Vagina (tissue), 2 donors: Measurements from ENCODE around the gene ELMO1. TPM values are rescaled to one million over a fixed set of nuclear protein-coding genes. Genes with fewer than 3 reads are reported as not detected.

Experiments
- DNase-seq, 2 donors: peaks; one replicate each; pipeline ENCODE4 v3.0.0-alpha.2; 2017; ENCODE audit errors: extremely low spot score in 2 of 2
- H3K27ac ChIP-seq: fragments of 200-600 bp; sonication (generic); one replicate; pipeline ENCODE4 v1.5.1; 2019
- H3K27me3 ChIP-seq: fragments of 200-600 bp; sonication (generic); one replicate; pipeline ENCODE4 v1.5.1; 2019
- H3K36me3 ChIP-seq, 2 donors: fragments of 200-600 bp; sonication (generic); one replicate each; pipeline ENCODE4 v1.5.1; 2017 to 2019
- H3K4me1 ChIP-seq: fragments of 200-600 bp; sonication (generic); one replicate; pipeline ENCODE4 v1.5.1; 2019
- H3K4me3 ChIP-seq, 2 donors: fragments of 200-600 bp; sonication (generic); 1 replicate in 1 of 2; 2 replicates in 1 of 2; pipeline ENCODE4 v1.5.1; 2016 to 2019
- H3K9me3 ChIP-seq: fragments of 200-600 bp; sonication (generic); one replicate; pipeline ENCODE4 v1.5.1; 2019
- CTCF ChIP-seq, 3 experiments: fragments of 450-650 bp in 2 of 3; fragments of 200-600 bp in 1 of 3; sonication (generic) in 1 of 3; IDR thresholded peaks; one replicate each; pipeline ENCODE4 v1.5.1; 2017 to 2019; ENCODE audit warnings: antibody characterized with exemption in 3 of 3, mild to moderate bottlenecking in 2 of 3, moderate library complexity in 2 of 3
- POLR2A ChIP-seq, 2 donors: fragments of 450-650 bp; IDR thresholded peaks; one replicate each; pipeline ENCODE4 v1.6.1; 2017; ENCODE audit warnings: antibody characterized with exemption in 2 of 2, mild to moderate bottlenecking in 2 of 2, moderate library complexity in 2 of 2
- POLR2AphosphoS5 ChIP-seq, 2 donors: sonication (generic); formaldehyde crosslinking; IDR thresholded peaks; one replicate each; pipeline ENCODE4 v1.9.0; 2017; ENCODE audit warnings: antibody characterized with exemption in 2 of 2, mild to moderate bottlenecking in 2 of 2, low read depth in 1 of 2; ENCODE audit not compliant: insufficient read depth in 1 of 2
- intact Hi-C: fragments of 100-400 bp; cut with DNase I; formaldehyde crosslinking; loops from one replicate; pipeline ENCODE4 v1.15.1; 2023
- total RNA-seq: library from RNA; depleted of rRNA; stranded (reverse); fragments of >200 nt; gene quantifications from one replicate; pipeline ENCODE4 v1.2.3, GENCODE V29; 2016

Gene ELMO1
- total RNA-seq, 1 donor from 2014 or later = 74.4 TPM

DNA sequence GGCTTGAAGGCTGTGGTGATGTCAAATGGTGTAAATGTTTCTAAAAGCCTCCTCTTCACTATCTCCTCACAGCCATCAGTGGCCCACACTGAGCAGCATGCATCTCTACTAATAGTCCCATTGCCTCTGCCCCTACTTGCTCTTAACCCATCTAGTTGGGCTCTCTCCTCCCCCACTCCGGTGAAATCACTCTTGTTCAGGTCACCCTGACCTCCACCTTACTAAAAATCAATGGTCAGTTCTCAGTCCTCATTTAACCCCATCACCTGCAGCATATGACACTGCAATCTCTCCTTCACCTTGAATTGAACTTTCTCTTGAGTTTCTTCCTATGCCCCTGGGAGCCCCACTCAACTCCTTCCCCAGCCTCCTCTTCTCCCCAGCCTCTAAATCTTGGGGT lies 369.2 kb downstream of the ELMO1 start:
- TF ChIP-seq POLR2AphosphoS5 (IDR thresholded peaks at IDR 0.05; ENCODE audit: insufficient read depth in 1 of 2, low read depth in 1 of 2) (no peak), CTCF (IDR thresholded peaks at IDR 0.05) (no peak), POLR2A (IDR thresholded peaks at IDR 0.05) (no peak)
- Histone ChIP-seq H3K4me3 (no peak overlapping the region), H3K36me3 (no peaks in the 10 kb centered on the region), H3K27ac (no peak overlapping the region), H3K4me1 (no peaks in the 10 kb centered on the region), H3K9me3 (no peaks in the 10 kb centered on the region), H3K27me3 (no peaks in the 10 kb centered on the region)
- intact Hi-C loops = no loop called here
- DNase-seq = no peak

GRCh38 chr7:37076668-37077067 lies 372.0 kb downstream of the ELMO1 start:
- Histone ChIP-seq H3K36me3 (no peaks in the 10 kb centered on the region), H3K27me3 (no peaks in the 10 kb centered on the region), H3K4me1 (no peaks in the 10 kb centered on the region), H3K9me3 (no peaks in the 10 kb centered on the region), H3K27ac (no peak overlapping the region), H3K4me3 (no peak overlapping the region)
- no peak for DNase-seq
- TF ChIP-seq POLR2A (IDR thresholded peaks at IDR 0.05) (no peak), POLR2AphosphoS5 (IDR thresholded peaks at IDR 0.05; ENCODE audit: insufficient read depth in 1 of 2, low read depth in 1 of 2) (no peak), CTCF (IDR thresholded peaks at IDR 0.05) (no peak)
- intact Hi-C loops = no loop called here

- H3K9me3 ChIP-seq = no peaks in the 10 kb centered on the region
- TF ChIP-seq CTCF (IDR thresholded peaks at IDR 0.05) = no peak
- no peak for TF ChIP-seq POLR2A (IDR thresholded peaks at IDR 0.05)
- TF ChIP-seq POLR2AphosphoS5 (IDR thresholded peaks at IDR 0.05; ENCODE audit: insufficient read depth in 1 of 2, low read depth in 1 of 2) = no peak
Observed at GRCh38 chr7:37074370-37074769, 374.3 kb downstream of the ELMO1 start.

GRCh38 chr7:37071124-37071523 lies 377.5 kb downstream of the ELMO1 start:
- no peaks in the 10 kb centered on the region for H3K36me3 ChIP-seq
- H3K4me3 ChIP-seq = no peak overlapping the region
- H3K27me3 ChIP-seq = no peaks in the 10 kb centered on the region
- no peak for DNase-seq
- TF ChIP-seq POLR2A (IDR thresholded peaks at IDR 0.05) (no peak), CTCF (IDR thresholded peaks at IDR 0.05) (no peak), POLR2AphosphoS5 (IDR thresholded peaks at IDR 0.05; ENCODE audit: insufficient read depth in 1 of 2, low read depth in 1 of 2) (no peak)
- H3K9me3 ChIP-seq = no peaks in the 10 kb centered on the region
- no peak overlapping the region for H3K27ac ChIP-seq
- intact Hi-C loops = no loop called here
- no peaks in the 10 kb centered on the region for H3K4me1 ChIP-seq

More at GRCh38 chr7:37074370-37074769, 374.3 kb downstream of the ELMO1 start:
- no peaks in the 10 kb centered on the region for H3K4me1 ChIP-seq
- H3K36me3 ChIP-seq = no peaks in the 10 kb centered on the region
- no peak for DNase-seq
- no peak overlapping the region for H3K27ac ChIP-seq
- no peak overlapping the region for H3K4me3 ChIP-seq
- H3K27me3 ChIP-seq = no peaks in the 10 kb centered on the region
- intact Hi-C loops = no loop called here

DNA sequence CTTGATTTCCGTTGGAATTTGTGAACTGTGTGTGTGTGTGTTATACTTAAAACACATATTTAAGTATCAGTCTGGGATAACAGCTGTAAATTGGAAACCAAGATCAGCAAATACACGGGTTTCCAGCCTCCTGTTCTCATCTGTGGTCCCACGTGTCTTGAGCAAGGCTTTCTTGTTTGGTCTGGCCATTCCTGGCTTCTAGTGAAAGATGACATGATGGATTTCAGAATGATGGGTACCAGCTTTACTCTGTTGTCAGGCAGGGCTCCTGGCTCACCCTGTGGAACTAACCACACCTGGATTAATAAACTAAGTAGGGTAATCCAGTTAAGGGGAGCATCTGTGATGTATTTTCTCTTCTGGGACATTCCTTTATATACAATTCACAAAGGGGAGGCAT lies 378.2 kb downstream of the ELMO1 start:
- Histone ChIP-seq H3K36me3 (no peaks in the 10 kb centered on the region), H3K27ac (no peak overlapping the region), H3K4me1 (no peaks in the 10 kb centered on the region), H3K27me3 (no peaks in the 10 kb centered on the region), H3K9me3 (no peaks in the 10 kb centered on the region), H3K4me3 (no peak overlapping the region)
- TF ChIP-seq CTCF (IDR thresholded peaks at IDR 0.05) (no peak), POLR2AphosphoS5 (IDR thresholded peaks at IDR 0.05; ENCODE audit: insufficient read depth in 1 of 2, low read depth in 1 of 2) (no peak), POLR2A (IDR thresholded peaks at IDR 0.05) (no peak)
- intact Hi-C loops = no loop called here
- DNase-seq = no peak
